Activated naive CD4-positive, alpha-beta T cell treated with Interleukin-2 at 50 U/mL for 16 hours (primary cell): ENCODE measurements around the gene C6.
"Not testable (repeated sequence)": the region's sequence is repeated elsewhere in the genome, so short reads cannot be mapped to it uniquely, and the experiment has no call there.

Source experiments
- DNase-seq: peaks from one replicate; pipeline ENCODE4 v3.0.0-alpha.2; 2020

The C6 gene

GRCh38 chr5:41213340-41213739 lies at the start of gene C6:
Gene C6, minus strand, starts transcription at chr5:41213532. Its CDS starts 10,302 bp downstream, at chr5:41203230.
- DNase-seq, result no peak

- DNase-seq, result no peak
These were observed 43.1 kb upstream of the C6 start for GRCh38 chr5:41256400-41256799.

GRCh38 chr5:41253109-41253508 lies 39.8 kb upstream of the C6 start:
- no peak for DNase-seq

- no peak for DNase-seq
These were observed 38.7 kb upstream of the C6 start for GRCh38 chr5:41252036-41252435.

GRCh38 chr5:41250351-41250987 lies 37.1 kb upstream of the C6 start:
- no peak for DNase-seq

- no peak for DNase-seq
These were observed 33.8 kb upstream of the C6 start for GRCh38 chr5:41247135-41247534.

GRCh38 chr5:41246376-41246775 lies 33.0 kb upstream of the C6 start:
- no peak for DNase-seq

GRCh38 chr5:41243558-41243957 lies 30.2 kb upstream of the C6 start:
- no peak for DNase-seq

GRCh38 chr5:41240985-41241384 lies 27.7 kb upstream of the C6 start:
- no peak for DNase-seq

- no peak for DNase-seq
These were observed 27.1 kb upstream of the C6 start for GRCh38 chr5:41240390-41240789.

GRCh38 chr5:41234475-41234874 lies 21.1 kb upstream of the C6 start:
- no peak for DNase-seq

- DNase-seq, result no peak
These were observed 19.5 kb upstream of the C6 start for GRCh38 chr5:41232797-41233196.

GRCh38 chr5:41230276-41230675 lies 16.9 kb upstream of the C6 start:
- not testable (repeated sequence) for DNase-seq

- no peak for DNase-seq
These were observed 10.6 kb upstream of the C6 start for GRCh38 chr5:41223962-41224361.

- no peak for DNase-seq
These were observed 6.4 kb upstream of the C6 start for GRCh38 chr5:41219658-41220269.

GRCh38 chr5:41218929-41219657 lies 5.8 kb upstream of the C6 start:
- no peak for DNase-seq

- DNase-seq, result no peak
These were observed 850 bp upstream of the C6 start for GRCh38 chr5:41214182-41214581.

GRCh38 chr5:41212935-41213334 lies 397 bp downstream of the C6 start:
- DNase-seq, result no peak

GRCh38 chr5:41211417-41211816 lies 1.9 kb downstream of the C6 start:
- DNase-seq, result no peak

- DNase-seq, result not testable (repeated sequence)
These were observed 7.9 kb downstream of the C6 start for GRCh38 chr5:41205475-41205874.

- no peak for DNase-seq
These were observed 10.3 kb downstream of the C6 start for GRCh38 chr5:41203033-41203432.

- no peak for DNase-seq
These were observed 12.1 kb downstream of the C6 start for GRCh38 chr5:41201082-41201772.

- DNase-seq, result no peak
These were observed 12.8 kb downstream of the C6 start for GRCh38 chr5:41200506-41200905.

- no peak for DNase-seq
These were observed 13.7 kb downstream of the C6 start for GRCh38 chr5:41199660-41200059.
